ENCODE data around the gene AKAP7. TPM values are rescaled to one million over a fixed set of nuclear protein-coding genes. Genes with fewer than 3 reads are reported as not detected.

The AKAP7 gene
- total and polyA plus RNA-seq, 2 experiments from 2014 or later, result 18.4 to 54.4 TPM

DNA sequence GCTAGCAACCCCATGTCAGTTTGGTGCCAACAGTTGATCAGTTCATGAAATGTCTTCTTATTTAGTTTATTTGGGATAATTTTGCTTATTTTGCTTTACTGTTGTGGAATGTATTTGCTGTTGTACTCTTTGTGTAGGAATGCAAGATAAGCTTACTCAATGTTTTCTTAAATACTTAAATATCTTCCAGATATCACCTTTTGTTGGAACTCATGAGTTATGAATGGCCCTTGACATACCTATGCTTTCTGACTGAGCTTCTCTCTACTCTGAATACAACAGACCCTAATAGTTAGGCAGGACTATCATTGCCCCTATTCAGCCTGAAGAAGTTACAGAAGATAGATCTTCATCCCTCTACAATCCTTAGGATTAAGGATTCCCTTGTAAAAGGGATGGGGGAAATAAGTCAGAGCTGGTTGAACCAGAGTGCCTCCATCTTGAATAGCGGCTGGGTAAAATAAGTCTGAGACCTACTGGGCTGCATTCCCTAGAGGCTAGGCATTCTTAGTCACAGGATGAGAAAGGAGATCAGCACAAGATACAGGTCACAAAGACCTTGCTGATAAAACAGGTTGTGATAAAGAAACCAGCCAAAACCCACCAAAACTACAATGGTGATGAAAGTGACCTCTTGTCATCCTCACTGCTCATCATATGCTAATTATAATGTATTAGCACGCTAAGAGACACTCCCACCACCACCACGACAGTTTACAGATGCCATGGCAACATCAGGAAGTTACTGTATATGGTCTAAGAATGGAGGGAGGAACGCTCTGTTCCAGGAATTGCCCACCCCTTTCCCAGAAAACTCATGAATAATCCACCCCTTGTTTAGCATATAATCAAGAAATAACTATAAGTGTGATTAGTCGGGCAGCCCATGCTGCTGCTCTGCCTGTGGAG lies 196.9 kb downstream of the AKAP7 start:
- Histone ChIP-seq H2AFZ (no peak overlapping the region), H3K4me2 (no peak overlapping the region), H3K4me3 (no peak overlapping the region), H3K79me2 (no peaks in the 10 kb centered on the region), H3K9me3 (ENCODE audit: low read depth) (no peaks in the 10 kb centered on the region), H3K36me3 (replicated peaks; ENCODE audit: insufficient read depth, low read depth) (no peaks in the 10 kb centered on the region), H3K27me3 (no peaks in the 10 kb centered on the region), H3K27ac (no peak overlapping the region), H4K20me1 (ENCODE audit: insufficient read depth, poor library complexity, severe bottlenecking) (no peaks in the 10 kb centered on the region), H3K9me2 (replicated peaks; ENCODE audit: insufficient read depth) (no peaks in the 10 kb centered on the region), H3K4me1 (ENCODE audit: insufficient read depth) (peaks cover 8% of the 10 kb centered on the region)
- WGBS (ENCODE audit: low lambda C conversion rate, missing lambda C conversion rate), result 89% methylated on average over 5 of the region's 5 CpGs
- DNase-seq (ENCODE audit: low spot score), result no peak
- no peak for TF ChIP-seq EZH2 (IDR thresholded peaks at IDR 0.05; ENCODE audit: borderline replicate concordance)
- TF ChIP-seq, protein P1, sequence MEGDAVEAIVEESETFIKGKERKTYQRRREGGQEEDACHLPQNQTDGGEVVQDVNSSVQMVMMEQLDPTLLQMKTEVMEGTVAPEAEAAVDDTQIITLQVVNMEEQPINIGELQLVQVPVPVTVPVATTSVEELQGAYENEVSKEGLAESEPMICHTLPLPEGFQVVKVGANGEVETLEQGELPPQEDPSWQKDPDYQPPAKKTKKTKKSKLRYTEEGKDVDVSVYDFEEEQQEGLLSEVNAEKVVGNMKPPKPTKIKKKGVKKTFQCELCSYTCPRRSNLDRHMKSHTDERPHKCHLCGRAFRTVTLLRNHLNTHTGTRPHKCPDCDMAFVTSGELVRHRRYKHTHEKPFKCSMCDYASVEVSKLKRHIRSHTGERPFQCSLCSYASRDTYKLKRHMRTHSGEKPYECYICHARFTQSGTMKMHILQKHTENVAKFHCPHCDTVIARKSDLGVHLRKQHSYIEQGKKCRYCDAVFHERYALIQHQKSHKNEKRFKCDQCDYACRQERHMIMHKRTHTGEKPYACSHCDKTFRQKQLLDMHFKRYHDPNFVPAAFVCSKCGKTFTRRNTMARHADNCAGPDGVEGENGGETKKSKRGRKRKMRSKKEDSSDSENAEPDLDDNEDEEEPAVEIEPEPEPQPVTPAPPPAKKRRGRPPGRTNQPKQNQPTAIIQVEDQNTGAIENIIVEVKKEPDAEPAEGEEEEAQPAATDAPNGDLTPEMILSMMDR (IDR thresholded peaks at IDR 0.05; ENCODE audit: poor library complexity), result no peak
- no peak for TF ChIP-seq EZH2phosphoT487 (IDR thresholded peaks at IDR 0.05; ENCODE audit: low read depth, severe bottlenecking, unreplicated experiment)

Other genes starting within 250 kb of the AKAP7 start
- gene EPB41L2, start 72.2 kb upstream of the AKAP7 start, total RNA-seq, result 35.8 and 45.5 TPM in 2 replicates
- 21.6 and 27.4 TPM in 2 replicates for gene EPB41L2, start 72.2 kb upstream of the AKAP7 start, polyA plus RNA-seq